Large intestine (tissue), 3 donors: ENCODE results near the gene SLC2A5. TPM values are rescaled to one million over a fixed set of nuclear protein-coding genes. Genes with fewer than 3 reads are reported as not detected.
A peak's percentile ranks its signal among the peaks of the same experiment; 100 is the strongest.
"Not testable (repeated sequence)": the region's sequence is repeated elsewhere in the genome, so short reads cannot be mapped to it uniquely, and the experiment has no call there.

Experiments
- DNase-seq, 2 donors: peaks; one replicate each; pipeline versions ENCODE4 v3.0.0 to v3.0.0-alpha.2; 2013
- H3K27ac ChIP-seq: one replicate; pipeline ENCODE4 v1.5.1; 2013; ENCODE audit warnings: low read length
- H3K27me3 ChIP-seq: 2 replicates; pipeline ENCODE4 v1.6.1; 2013; ENCODE audit warnings: low read length; ENCODE audit not compliant: control insufficient read depth, insufficient read depth
- H3K36me3 ChIP-seq: 2 replicates; pipeline ENCODE4 v1.6.1; 2013; ENCODE audit warnings: low read length; ENCODE audit not compliant: control insufficient read depth, insufficient read depth
- H3K4me1 ChIP-seq: one replicate; pipeline ENCODE4 v1.6.1; 2013; ENCODE audit warnings: low read length; ENCODE audit not compliant: control insufficient read depth, insufficient read depth
- H3K4me3 ChIP-seq: one replicate; pipeline ENCODE4 v1.5.1; 2013; ENCODE audit warnings: low read length
- H3K9me3 ChIP-seq: one replicate; pipeline ENCODE4 v1.6.1; 2013; ENCODE audit warnings: mild to moderate bottlenecking, low read depth, low read length, moderate library complexity; ENCODE audit not compliant: control insufficient read depth
- WGBS: methylation state at CpG from one replicate; pipeline ENCODE4 v1.1.5; 2013; ENCODE audit warnings: low lambda C conversion rate; ENCODE audit not compliant: insufficient coverage; 5-methylcytosine and 5-hydroxymethylcytosine counted together
- polyA plus RNA-seq: library from polyadenylated mRNA; unstranded; fragments of 120-200 nt; gene quantifications from one replicate; pipeline ENCODE4 v1.2.1, GENCODE V29; 2013

The SLC2A5 gene
- polyA plus RNA-seq, 1 donor: 87.3 TPM

- 83% methylated on average over 1 of the region's 12 CpGs for WGBS
Measured at GRCh38 chr1:9108056-9108665, 38.7 kb upstream of the SLC2A5 start.

GRCh38 chr1:9107136-9107535 is 37.7 kb upstream of the SLC2A5 start:
- Histone ChIP-seq H3K9me3 (no peaks in the 10 kb centered on the region), H3K27me3 (no peaks in the 10 kb centered on the region), H3K27ac (no peak overlapping the region), H3K36me3 (peaks cover 37% of the 10 kb centered on the region), H3K4me1 (peaks cover 11% of the 10 kb centered on the region), H3K4me3 (no peak overlapping the region)
- WGBS: no CpG with 5 or more reads among the region's 4 CpGs
- no peak for DNase-seq

More at GRCh38 chr1:9108056-9108665, 38.7 kb upstream of the SLC2A5 start:
- Histone ChIP-seq H3K27ac (no peak overlapping the region), H3K4me1 (peaks cover 21% of the 10 kb centered on the region), H3K36me3 (peaks cover 37% of the 10 kb centered on the region), H3K9me3 (no peaks in the 10 kb centered on the region), H3K27me3 (no peaks in the 10 kb centered on the region), H3K4me3 (no peak overlapping the region)
- DNase-seq: no peak

- no peak for DNase-seq
- Histone ChIP-seq H3K27me3 (no peaks in the 10 kb centered on the region), H3K4me1 (peaks cover 10% of the 10 kb centered on the region), H3K9me3 (no peaks in the 10 kb centered on the region), H3K36me3 (peaks cover 42% of the 10 kb centered on the region), H3K4me3 (no peak overlapping the region), H3K27ac (no peak overlapping the region)
- no CpG with 5 or more reads among the region's 14 CpGs for WGBS
Measured at GRCh38 chr1:9106286-9106685, 36.9 kb upstream of the SLC2A5 start.

GRCh38 chr1:9105336-9105867 is 36.0 kb upstream of the SLC2A5 start:
- no peaks in the 10 kb centered on the region for H3K27me3 ChIP-seq
- peaks cover 42% of the 10 kb centered on the region for H3K36me3 ChIP-seq
- no peak for DNase-seq
- H3K27ac ChIP-seq: no peak overlapping the region
- H3K9me3 ChIP-seq: no peaks in the 10 kb centered on the region
- H3K4me1 ChIP-seq: peaks cover 8% of the 10 kb centered on the region
- no CpG with 5 or more reads among the region's 22 CpGs for WGBS
- no peak overlapping the region for H3K4me3 ChIP-seq

GRCh38 chr1:9101510-9102146 is 32.2 kb upstream of the SLC2A5 start:
- Histone ChIP-seq H3K9me3 (no peaks in the 10 kb centered on the region), H3K27ac (no peak overlapping the region), H3K4me1 (peaks cover 14% of the 10 kb centered on the region), H3K27me3 (no peaks in the 10 kb centered on the region), H3K4me3 (no peak overlapping the region), H3K36me3 (peaks cover 27% of the 10 kb centered on the region)
- WGBS: no CpG with 5 or more reads among the region's 4 CpGs
- peak in 1 of 2 donors; percentile 50 for DNase-seq

- H3K36me3 ChIP-seq: peaks cover 23% of the 10 kb centered on the region
- no CpG with 5 or more reads among the region's 8 CpGs for WGBS
Measured at GRCh38 chr1:9100471-9101043, 31.1 kb upstream of the SLC2A5 start.

GRCh38 chr1:9099555-9099954 is 30.1 kb upstream of the SLC2A5 start:
- WGBS: no CpG with 5 or more reads among the region's 7 CpGs
- Histone ChIP-seq H3K27me3 (no peaks in the 10 kb centered on the region), H3K36me3 (peaks cover 15% of the 10 kb centered on the region), H3K4me1 (peaks cover 14% of the 10 kb centered on the region), H3K27ac (no peak overlapping the region), H3K9me3 (peaks cover 2% of the 10 kb centered on the region), H3K4me3 (no peak overlapping the region)
- no peak for DNase-seq

More at GRCh38 chr1:9100471-9101043, 31.1 kb upstream of the SLC2A5 start:
- Histone ChIP-seq H3K4me3 (no peak overlapping the region), H3K9me3 (peaks cover 2% of the 10 kb centered on the region), H3K27me3 (no peaks in the 10 kb centered on the region), H3K4me1 (peaks cover 14% of the 10 kb centered on the region), H3K27ac (no peak overlapping the region)
- DNase-seq: peak in 1 of 2 donors; percentile 51

- WGBS: no CpG with 5 or more reads among the region's 13 CpGs
- H3K36me3 ChIP-seq: peaks cover 5% of the 10 kb centered on the region
- H3K9me3 ChIP-seq: peaks cover 2% of the 10 kb centered on the region
- DNase-seq: no peak
- no peaks in the 10 kb centered on the region for H3K27me3 ChIP-seq
- peaks cover 14% of the 10 kb centered on the region for H3K4me1 ChIP-seq
- no peak overlapping the region for H3K27ac ChIP-seq
- no peak overlapping the region for H3K4me3 ChIP-seq
Measured at GRCh38 chr1:9097947-9098705, 28.7 kb upstream of the SLC2A5 start.

GRCh38 chr1:9095818-9096217 is 26.4 kb upstream of the SLC2A5 start:
- Histone ChIP-seq H3K9me3 (peaks cover 2% of the 10 kb centered on the region), H3K27ac (no peak overlapping the region), H3K36me3 (no peaks in the 10 kb centered on the region), H3K4me1 (peaks cover 10% of the 10 kb centered on the region), H3K4me3 (no peak overlapping the region), H3K27me3 (no peaks in the 10 kb centered on the region)
- no CpG with 5 or more reads among the region's 2 CpGs for WGBS
- DNase-seq: no peak

GRCh38 chr1:9093996-9094595 is 24.7 kb upstream of the SLC2A5 start:
- not testable (repeated sequence) for H3K36me3 ChIP-seq, H3K27me3 ChIP-seq, H3K4me1 ChIP-seq, DNase-seq, H3K4me3 ChIP-seq, H3K27ac ChIP-seq, H3K9me3 ChIP-seq
- WGBS: 80% methylated on average over 1 of the region's 18 CpGs
